Occipital lobe (tissue), 3 donors: Measurements from ENCODE around the gene HSD11B2. TPM values are rescaled to one million over a fixed set of nuclear protein-coding genes. Genes with fewer than 3 reads are reported as not detected.
A peak's percentile ranks its signal among the peaks of the same experiment; 100 is the strongest.

Source experiments
- DNase-seq: peaks from one replicate; lab custom pipeline; 2025; lab: John Stamatoyannopoulos, UW
- small RNA-seq: library from RNA; depleted of rRNA; stranded (forward); fragments of <200 nt; gene quantifications from one replicate; pipeline ENCODE3, GENCODE V24; 2014
- total RNA-seq: library from RNA; depleted of rRNA; stranded (reverse); fragments of >200 nt; gene quantifications from one replicate; pipeline ENCODE4 v1.2.3, GENCODE V29; 2014

Gene HSD11B2
- total RNA-seq, 1 donor from 2014 or later: not detected

DNA sequence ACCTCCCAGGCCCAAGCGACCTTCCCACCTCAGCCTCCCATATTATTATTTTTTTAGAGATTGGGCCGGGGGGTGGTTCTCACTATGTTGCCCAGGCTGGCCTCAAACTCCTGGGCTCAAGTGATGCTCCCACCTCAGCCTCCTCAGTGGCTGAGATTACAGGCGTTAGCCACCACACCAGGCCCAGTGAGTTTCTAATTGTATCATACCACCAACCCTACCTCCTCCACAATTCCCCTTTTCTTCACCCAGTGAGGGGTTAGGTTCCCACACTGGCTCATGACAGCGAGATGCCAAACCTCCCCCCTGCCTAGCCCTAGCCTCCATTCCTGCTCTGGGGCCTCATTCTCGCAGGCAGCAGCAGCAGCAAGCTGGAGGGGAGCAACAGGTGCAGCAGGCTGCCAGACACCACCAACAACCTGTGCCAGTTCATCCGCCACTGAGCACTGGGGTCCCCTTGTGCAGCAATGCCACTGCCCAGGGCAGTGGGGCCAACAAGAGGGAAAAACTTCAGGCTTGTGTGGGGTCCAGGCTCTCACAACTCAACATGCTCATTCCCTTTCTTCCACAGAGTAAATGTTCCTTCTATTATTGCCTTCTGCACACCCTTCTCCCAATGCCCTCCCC lies 41.0 kb downstream of the HSD11B2 start:
- DNase-seq: no peak

DNA sequence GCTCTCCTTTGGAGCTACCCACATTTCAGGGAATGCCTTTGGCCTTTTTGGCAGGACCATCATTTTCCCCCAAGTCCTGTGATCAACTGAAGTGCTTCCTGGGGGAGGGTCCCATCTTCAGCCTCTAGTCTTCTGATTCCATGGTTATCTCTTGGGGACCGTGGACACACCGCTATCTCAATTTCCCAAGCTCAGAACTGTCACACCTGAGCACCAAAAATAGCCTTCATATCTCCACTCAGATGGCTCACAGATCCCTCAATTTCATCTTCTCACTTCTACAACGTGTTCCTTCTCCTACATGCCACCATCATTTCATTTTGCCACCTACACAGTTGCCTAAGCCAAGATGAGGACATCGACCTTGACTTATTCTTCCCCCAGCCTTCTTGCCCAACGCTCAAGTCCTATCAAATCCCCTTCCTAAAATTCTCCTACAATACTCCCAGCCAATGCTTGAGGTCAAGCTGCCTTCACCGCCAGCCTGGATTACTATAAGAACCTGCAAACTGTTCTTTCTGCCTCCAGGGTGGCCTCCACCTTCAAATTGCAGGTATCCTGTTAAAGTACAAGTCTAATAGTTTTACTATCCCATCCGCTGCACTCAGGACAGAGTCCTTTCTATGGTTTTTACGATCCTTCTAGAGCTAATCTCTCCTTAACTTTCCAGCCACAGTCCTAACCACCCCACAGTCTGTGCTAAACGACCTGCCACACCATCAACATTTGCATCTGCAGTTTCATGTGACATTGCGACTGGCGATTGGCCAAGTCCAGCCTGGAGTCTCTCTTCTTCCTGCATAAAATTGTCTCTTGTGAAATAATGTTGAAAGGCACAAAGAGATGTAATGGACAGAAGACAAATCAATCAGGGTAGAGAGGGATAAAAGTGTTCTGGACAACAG lies 43.9 kb downstream of the HSD11B2 start:
- no peak for DNase-seq

DNA sequence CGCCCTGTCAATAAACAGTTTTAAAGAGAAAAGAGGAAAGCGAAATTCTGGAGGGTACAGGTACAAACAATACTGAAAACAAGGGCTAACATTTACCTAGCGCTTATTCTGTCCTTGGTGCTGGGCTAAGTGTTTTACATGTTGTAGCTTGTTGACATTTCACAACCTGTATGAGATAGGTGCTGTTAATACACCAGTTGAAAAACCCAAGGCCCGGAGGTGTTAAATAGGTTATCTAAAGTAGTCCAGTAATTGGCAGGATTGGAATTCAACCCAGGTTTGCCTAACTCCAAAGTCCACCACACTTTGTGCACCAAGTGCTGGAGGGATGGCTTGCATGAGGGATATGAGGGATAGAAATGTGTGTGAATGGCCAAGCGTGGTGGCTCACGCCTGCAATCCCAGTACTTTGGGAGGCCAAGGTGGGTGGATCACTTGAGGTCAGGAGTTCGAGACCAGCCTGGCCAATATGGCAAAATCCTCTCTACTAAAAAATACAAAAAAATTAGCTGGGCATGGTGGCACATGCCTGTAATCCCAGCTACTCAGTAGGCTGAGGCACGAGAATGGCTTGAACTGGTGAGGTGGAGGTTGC lies 47.1 kb downstream of the HSD11B2 start:
- no peak for DNase-seq

DNA sequence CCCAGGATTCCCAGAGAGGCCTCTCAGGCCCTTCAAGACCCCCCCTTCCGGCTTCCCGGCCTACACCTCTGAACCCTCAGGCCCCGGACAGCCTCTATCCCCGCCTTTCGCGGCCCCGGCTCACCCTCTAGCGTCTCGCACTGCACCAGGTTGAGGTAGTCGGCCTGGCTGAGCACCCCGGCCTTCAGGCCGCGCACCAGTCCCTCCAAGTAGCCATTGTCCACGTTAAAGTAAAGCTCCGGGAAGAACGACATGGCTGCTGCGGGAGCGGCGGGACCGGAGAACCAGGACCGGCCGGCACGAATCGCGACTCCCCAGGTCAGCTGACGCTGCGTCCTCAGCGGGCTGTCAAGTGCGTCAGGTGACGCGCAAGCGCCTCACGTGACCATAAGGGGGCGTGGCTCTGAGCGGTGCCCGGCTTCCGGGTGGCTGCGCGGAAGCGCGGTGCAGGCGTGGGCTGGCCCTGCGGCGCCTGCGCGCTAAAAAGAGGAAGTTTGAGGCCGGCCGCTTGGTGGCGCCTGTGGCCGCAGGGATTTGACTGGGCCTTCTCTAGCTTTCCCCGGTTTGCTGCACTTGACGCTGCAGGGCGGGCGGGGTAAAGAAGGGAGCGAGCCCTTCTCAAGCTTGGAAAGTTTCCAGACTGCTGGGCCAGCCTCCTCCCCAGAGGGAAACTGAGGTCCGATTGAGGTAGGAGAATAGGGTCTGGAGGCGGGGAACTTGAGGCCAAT lies 50.1 kb downstream of the HSD11B2 start, which contains the start of gene ATP6V0D1:
ATP6V0D1 (minus strand) TSS at position 325 of the 728 bp plus-strand sequence; CDS start at position 254, 71 bp downstream.
- DNase-seq: peak; percentile 95

DNA sequence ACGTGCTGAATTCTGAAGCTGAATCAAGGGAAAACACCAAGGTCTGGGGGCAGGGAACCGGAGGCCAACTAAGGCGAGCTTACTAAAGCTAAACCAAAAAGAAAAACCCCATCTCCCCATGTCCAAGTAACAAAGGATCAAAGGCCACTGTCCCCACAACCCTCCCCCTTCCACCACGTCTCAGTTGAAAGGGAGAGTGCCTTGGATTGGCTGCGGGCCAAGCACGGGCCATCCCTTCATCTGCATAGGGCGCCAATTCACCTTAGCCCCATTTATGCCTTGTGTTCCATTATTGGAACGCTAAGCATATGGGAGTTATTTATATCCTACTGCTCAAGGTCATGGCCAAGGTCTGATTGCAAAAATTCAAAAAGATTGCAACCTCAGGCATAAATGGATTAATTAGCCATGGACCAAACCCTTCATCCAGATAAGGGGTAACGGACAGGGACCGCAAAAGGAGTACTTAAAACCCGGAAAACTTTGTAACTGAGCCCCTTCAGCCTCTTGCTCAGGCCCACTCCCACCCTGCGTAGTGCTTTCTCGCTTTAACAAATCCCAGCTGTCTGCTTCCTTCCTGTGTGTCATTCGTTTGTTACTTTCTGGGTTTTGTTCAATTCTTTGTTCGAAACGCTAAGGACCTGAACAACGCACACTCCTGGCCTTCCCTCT lies 50.8 kb downstream of the HSD11B2 start:
- DNase-seq: no peak

DNA sequence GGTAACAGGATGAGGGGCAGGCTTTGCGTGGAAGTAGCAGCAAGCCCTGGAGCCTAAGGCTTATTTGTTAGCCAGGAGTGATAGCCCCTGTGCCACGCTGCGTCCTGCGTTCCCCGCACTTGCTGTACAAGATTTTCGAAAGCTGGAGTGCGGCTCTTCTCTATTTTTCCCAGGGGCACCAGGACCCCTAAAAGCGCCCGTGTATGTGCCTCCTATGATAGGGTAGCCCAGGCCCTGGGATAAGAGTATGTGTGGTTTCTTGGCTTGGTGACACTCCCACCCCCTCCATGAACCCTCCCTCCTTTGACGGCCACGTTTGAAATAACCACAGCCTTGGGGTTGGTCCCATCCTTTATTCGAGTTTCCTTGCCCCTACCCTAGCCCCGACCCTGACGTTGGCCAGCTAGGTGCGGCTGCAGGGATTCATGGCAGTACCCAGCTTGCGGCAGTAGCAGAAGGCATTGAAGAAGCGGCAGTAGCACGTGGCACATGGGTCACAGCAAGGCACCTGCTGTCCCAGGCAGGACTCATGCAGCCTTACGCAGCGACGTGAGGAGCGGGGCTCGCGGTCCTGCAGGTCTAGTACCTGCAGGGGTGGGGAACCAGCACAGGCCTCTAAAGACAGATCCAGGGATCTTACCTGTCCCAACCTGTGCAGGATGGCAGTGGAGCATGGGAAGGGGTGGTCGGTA lies 51.5 kb downstream of the HSD11B2 start:
- DNase-seq: no peak

DNA sequence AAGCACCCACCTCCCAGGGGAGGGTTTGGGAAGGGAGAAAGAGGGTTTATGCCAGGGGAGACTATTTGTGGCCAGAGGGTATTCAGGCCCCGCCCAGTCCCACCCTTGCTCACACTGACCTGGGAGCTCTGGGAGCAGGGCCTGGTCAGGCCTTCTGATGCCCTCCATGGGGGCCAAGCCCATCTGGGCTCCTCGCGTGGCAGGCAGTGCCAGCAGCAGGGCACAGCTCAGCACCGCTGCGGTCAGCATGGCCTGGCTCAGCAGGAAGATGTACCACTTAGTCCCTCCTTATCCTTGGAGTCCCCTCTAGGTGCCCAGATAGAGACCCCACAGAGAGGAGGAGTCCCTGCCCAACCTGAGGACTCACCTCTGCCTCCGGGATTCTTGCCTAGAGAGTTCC lies 52.2 kb downstream of the HSD11B2 start, which contains the start of gene AGRP:
AGRP (minus strand) TSS at position 398 of the 400 bp plus-strand sequence; CDS start at position 249, 149 bp downstream.
- DNase-seq: no peak

DNA sequence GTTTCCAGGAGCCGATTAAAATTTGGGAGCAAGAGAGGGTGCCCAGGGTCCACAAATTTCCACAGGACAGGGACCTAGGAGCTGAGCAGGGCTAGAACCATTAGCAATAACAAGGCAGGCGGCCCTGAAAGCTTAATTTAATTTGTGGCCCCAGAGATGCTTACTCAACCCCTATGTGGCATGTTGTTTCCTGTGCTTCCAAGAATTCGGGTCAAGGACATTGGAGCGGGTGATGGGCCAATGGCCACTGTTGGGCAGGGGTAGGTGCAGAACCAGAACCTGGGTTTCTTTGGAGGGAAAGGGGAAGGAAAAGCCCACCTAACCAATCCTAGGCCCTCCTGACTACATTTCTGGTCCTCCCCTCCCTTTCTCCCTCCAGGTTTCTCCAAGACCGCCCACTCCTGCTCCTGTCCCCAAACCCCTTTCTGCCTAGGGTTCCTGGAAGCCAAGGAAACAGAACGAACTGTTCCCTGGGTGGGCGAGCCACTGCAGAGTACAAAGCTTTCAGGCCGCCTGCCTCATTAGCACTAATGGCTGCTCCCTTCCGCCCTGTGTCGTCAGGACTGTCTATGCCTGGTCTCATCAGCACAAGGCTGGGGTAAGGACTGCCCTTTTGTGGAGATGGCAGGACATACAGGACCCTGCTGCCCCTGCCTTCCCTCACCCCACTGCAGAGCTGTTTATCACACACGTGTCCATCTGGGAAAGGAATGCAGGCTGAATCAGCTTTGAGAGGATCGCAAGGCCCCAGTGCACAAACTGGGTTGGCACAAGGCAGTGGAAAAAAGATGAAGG lies 53.0 kb downstream of the HSD11B2 start:
- no peak for DNase-seq

DNA sequence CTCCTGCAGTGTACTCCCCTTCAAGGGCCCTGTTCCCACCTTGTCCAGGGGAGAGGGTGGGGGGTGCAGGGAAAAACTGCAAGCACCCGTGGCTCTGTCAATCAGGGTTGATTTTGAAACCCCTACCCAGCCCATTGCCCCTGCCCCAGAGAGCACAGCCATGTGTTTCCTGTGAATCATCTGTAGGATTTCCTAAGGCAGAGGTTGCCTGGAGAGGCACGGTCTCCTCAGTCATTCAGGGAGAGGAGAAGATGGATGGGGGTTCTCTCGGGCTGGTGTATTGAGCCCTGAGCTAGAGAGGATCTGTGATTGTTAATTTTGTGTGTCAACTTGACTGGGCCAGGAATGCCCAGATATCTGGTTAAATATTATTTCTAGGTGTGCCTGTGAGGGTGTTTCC lies 55.9 kb downstream of the HSD11B2 start:
- DNase-seq: no peak

Small RNA genes within 50 kb of the gene (small RNA-seq; reads per million reads assigned to genes)
- gene RNU1-123P: not detected

Other genes starting within 250 kb of the HSD11B2 start
- 49.1 TPM for gene MATCAP1, start 247.2 kb upstream of the HSD11B2 start, total RNA-seq
- gene EXOC3L1, start 241.0 kb upstream of the HSD11B2 start, total RNA-seq: 0.47 TPM
- gene E2F4, start 239.0 kb upstream of the HSD11B2 start, total RNA-seq: 17.8 TPM
- 0.16 TPM for gene ELMO3, start 232.0 kb upstream of the HSD11B2 start, total RNA-seq
- gene TMEM208, start 204.0 kb upstream of the HSD11B2 start, total RNA-seq: 14.7 TPM
- 2.5 TPM for gene FHOD1, start 183.6 kb upstream of the HSD11B2 start, total RNA-seq
- gene SLC9A5, start 182.1 kb upstream of the HSD11B2 start, total RNA-seq: 1.2 TPM
- gene PLEKHG4, start 151.6 kb upstream of the HSD11B2 start, total RNA-seq: 2.3 TPM
- gene KCTD19, start 104.4 kb upstream of the HSD11B2 start, total RNA-seq: 0.31 TPM
- 1.4 TPM for gene LRRC36, start 104.3 kb upstream of the HSD11B2 start, total RNA-seq
- gene TPPP3, start 37.6 kb upstream of the HSD11B2 start, total RNA-seq: 2.3 TPM
- gene ZDHHC1, start 14.6 kb upstream of the HSD11B2 start, total RNA-seq: 2.3 TPM
- gene ATP6V0D1, start 50.0 kb downstream of the HSD11B2 start, total RNA-seq: 63.0 TPM
- not detected for gene AGRP, start 52.4 kb downstream of the HSD11B2 start, total RNA-seq
- gene RIPOR1, start 97.7 kb downstream of the HSD11B2 start, total RNA-seq: 26.2 TPM
- 54.0 TPM for gene CTCF, start 131.4 kb downstream of the HSD11B2 start, total RNA-seq
- 3.1 TPM for gene CARMIL2, start 214.0 kb downstream of the HSD11B2 start, total RNA-seq
- 17.6 TPM for gene ACD, start 229.1 kb downstream of the HSD11B2 start, total RNA-seq
- 8.3 TPM for gene PARD6A, start 229.8 kb downstream of the HSD11B2 start, total RNA-seq
- gene ENKD1, start 235.6 kb downstream of the HSD11B2 start, total RNA-seq: 6.2 TPM
- gene C16orf86, start 235.7 kb downstream of the HSD11B2 start, total RNA-seq: 3.1 TPM